Memory B cell (primary cell): Measurements from ENCODE around the gene SEPTIN12.
"Not testable (repeated sequence)": the region's sequence is repeated elsewhere in the genome, so short reads cannot be mapped to it uniquely, and the experiment has no call there.

Experiments
- ATAC-seq: fragments of 150-1000 bp; cut with Tn5 transposase; 2 replicates; pipeline ENCODE4 v1.10.0; 2021; ENCODE audit warnings: low read depth, mild to moderate bottlenecking, moderate library complexity
- DNase-seq, 2 donors: peaks; one replicate each; pipeline ENCODE4 v3.0.0; 2022; ENCODE audit warnings: low spot score in 2 of 2
- H3K27ac Mint-ChIP-seq: one replicate; pipeline ENCODE4 v1.8.0; 2022; ENCODE audit warnings: mild to moderate bottlenecking, moderate library complexity, mixed read lengths
- H3K27me3 Mint-ChIP-seq: one replicate; pipeline ENCODE4 v1.8.0; 2022; ENCODE audit warnings: mixed read lengths
- H3K36me3 Mint-ChIP-seq: one replicate; pipeline ENCODE4 v1.8.0; 2022; ENCODE audit warnings: mild to moderate bottlenecking, mixed read lengths
- H3K4me1 Mint-ChIP-seq: one replicate; pipeline ENCODE4 v1.8.0; 2022; ENCODE audit warnings: mixed read lengths
- H3K4me3 Mint-ChIP-seq: one replicate; pipeline ENCODE4 v1.8.0; 2022; ENCODE audit warnings: mild to moderate bottlenecking, moderate library complexity, mixed read lengths
- H3K9me3 Mint-ChIP-seq: one replicate; pipeline ENCODE4 v1.8.0; 2022; ENCODE audit warnings: mixed read lengths

The SEPTIN12 gene

DNA sequence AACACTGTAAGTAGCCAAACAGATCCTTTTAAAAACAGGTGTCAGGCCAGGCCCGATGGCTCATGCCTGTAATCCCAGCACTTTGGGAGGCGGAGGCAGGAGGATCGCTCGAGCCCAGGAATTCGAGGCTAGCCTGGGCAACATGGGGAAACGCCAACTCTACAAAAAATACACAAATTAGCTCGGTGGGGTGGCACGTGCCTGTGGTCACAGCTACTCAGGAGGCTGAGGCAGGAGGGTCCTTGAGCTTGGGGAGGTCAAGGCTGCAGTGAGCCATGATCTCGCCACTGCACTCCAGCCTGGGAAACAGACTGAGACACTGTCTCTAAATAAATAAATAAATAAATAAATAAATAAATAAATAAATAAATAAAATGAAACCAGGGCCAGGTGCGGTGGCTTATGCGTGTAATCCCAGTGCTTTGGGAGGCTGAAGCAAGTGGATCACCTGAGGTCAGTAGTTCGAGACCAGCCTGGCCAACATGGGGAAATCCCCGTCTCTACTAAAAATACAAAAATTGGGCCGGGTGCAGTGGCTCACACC lies 3.6 kb downstream of the SEPTIN12 start:
- not testable (repeated sequence) for H3K27me3 Mint-ChIP-seq, H3K9me3 Mint-ChIP-seq, H3K27ac Mint-ChIP-seq, DNase-seq, H3K4me1 Mint-ChIP-seq, H3K4me3 Mint-ChIP-seq, H3K36me3 Mint-ChIP-seq, ATAC-seq

GRCh38 chr16:4783951-4784336 lies 4.2 kb downstream of the SEPTIN12 start:
- Mint-ChIP-seq H3K9me3 (no peaks in the 10 kb centered on the region), H3K4me1 (peaks cover 4% of the 10 kb centered on the region), H3K27me3 (no peaks in the 10 kb centered on the region), H3K4me3 (no peak overlapping the region), H3K27ac (no peak overlapping the region), H3K36me3 (no peaks in the 10 kb centered on the region)
- no peak for DNase-seq
- ATAC-seq = no peak

DNA sequence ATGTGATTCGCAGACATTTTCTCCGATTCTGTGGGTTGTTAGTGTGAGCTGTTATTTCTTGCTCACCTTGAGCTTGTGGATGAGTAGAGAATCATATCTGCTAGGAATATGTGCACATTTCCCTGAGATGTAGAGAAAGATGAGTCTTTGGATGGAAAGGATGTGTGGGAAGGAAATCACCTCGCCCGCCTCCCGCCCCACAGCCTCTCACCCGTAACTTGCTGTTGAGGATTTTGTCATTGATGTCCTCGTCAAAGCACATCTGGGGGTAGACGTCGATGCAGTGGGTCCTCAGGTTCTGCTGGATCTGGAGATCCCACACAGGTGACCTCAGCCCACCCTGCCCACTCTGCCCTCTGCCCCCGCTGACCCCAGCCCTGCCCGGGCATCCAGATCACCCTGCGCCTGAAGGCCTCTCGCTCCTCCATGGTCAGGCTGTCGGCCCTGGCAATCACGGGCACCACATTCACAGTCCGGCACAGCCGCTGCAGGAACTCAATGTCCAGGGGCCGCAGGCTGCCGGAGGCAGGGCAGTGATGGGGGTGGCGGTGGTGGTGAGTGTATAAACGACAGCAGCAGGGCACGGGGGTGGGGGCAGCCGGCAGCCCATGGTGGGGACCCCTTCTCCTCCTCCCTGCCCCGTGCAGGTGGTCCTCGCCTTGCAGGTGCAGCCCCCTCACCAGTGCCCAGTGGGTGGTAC lies 4.7 kb downstream of the SEPTIN12 start:
- Mint-ChIP-seq H3K9me3 (no peaks in the 10 kb centered on the region), H3K27ac (no peak overlapping the region), H3K4me3 (no peak overlapping the region), H3K36me3 (no peaks in the 10 kb centered on the region), H3K4me1 (peaks cover 4% of the 10 kb centered on the region), H3K27me3 (no peaks in the 10 kb centered on the region)
- DNase-seq (no peak), ATAC-seq (no peak)

GRCh38 chr16:4780235-4780634 lies 7.9 kb downstream of the SEPTIN12 start:
- DNase-seq = no peak
- Mint-ChIP-seq H3K27me3 (no peaks in the 10 kb centered on the region), H3K4me1 (peaks cover 4% of the 10 kb centered on the region), H3K36me3 (no peaks in the 10 kb centered on the region), H3K4me3 (no peak overlapping the region), H3K27ac (no peak overlapping the region), H3K9me3 (no peaks in the 10 kb centered on the region)
- ATAC-seq = no peak

GRCh38 chr16:4778050-4778392 lies 10.1 kb downstream of the SEPTIN12 start:
- Mint-ChIP-seq H3K27ac (no peak overlapping the region), H3K36me3 (no peaks in the 10 kb centered on the region), H3K4me1 (peaks cover 4% of the 10 kb centered on the region), H3K9me3 (no peaks in the 10 kb centered on the region), H3K4me3 (no peak overlapping the region), H3K27me3 (no peaks in the 10 kb centered on the region)
- ATAC-seq (no peak), DNase-seq (no peak)

- H3K27me3 Mint-ChIP-seq = no peaks in the 10 kb centered on the region
- H3K9me3 Mint-ChIP-seq = no peaks in the 10 kb centered on the region
- no peak for ATAC-seq
- DNase-seq = no peak
- H3K4me3 Mint-ChIP-seq = no peak overlapping the region
- peaks cover 4% of the 10 kb centered on the region for H3K4me1 Mint-ChIP-seq
- H3K36me3 Mint-ChIP-seq = no peaks in the 10 kb centered on the region
- H3K27ac Mint-ChIP-seq = no peak overlapping the region
These were observed 10.7 kb downstream of the SEPTIN12 start for GRCh38 chr16:4777339-4778049.

DNA sequence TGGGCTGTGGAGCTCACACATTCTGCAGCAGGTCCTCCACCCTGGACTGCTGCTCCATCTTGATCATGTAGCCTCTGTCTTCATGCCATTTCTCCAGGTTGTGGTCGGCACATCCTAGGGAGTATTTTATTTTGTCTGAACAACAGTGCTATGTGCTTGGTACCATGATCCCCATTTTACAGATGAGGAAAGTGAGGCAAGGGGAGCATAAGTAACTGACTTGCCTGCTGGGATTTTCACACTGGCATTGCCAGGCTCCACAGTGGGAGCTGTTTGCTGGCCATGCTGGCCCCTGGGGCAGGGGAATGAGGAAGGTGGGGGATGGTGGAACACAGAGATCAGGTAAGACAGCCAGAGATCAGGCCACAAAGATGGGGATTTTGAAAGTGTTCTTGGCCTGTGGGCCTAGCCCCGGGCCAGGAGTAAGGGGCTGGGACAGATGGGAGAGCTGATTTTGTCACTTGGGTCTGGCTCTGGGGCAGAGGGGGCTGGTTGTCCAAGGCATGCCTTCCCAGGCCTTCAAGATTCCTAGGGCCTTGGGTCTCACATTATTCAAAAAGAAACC lies 11.9 kb downstream of the SEPTIN12 start:
- ATAC-seq (no peak), DNase-seq (no peak)
- Mint-ChIP-seq H3K27me3 (no peaks in the 10 kb centered on the region), H3K9me3 (no peaks in the 10 kb centered on the region), H3K27ac (no peak overlapping the region), H3K36me3 (no peaks in the 10 kb centered on the region), H3K4me3 (no peak overlapping the region), H3K4me1 (no peaks in the 10 kb centered on the region)

- Mint-ChIP-seq H3K4me1 (no peaks in the 10 kb centered on the region), H3K27me3 (no peaks in the 10 kb centered on the region), H3K9me3 (no peaks in the 10 kb centered on the region), H3K4me3 (no peak overlapping the region), H3K36me3 (no peaks in the 10 kb centered on the region), H3K27ac (no peak overlapping the region)
- ATAC-seq (no peak), DNase-seq (no peak)
These were observed 13.1 kb downstream of the SEPTIN12 start for GRCh38 chr16:4775005-4775404.

GRCh38 chr16:4772351-4772750 lies 15.8 kb downstream of the SEPTIN12 start:
- H3K27ac Mint-ChIP-seq = no peak overlapping the region
- ATAC-seq (no peak), DNase-seq (no peak)
- H3K36me3 Mint-ChIP-seq = no peaks in the 10 kb centered on the region
- H3K27me3 Mint-ChIP-seq = no peaks in the 10 kb centered on the region
- no peak overlapping the region for H3K4me3 Mint-ChIP-seq
- H3K9me3 Mint-ChIP-seq = no peaks in the 10 kb centered on the region
- peaks cover 13% of the 10 kb centered on the region for H3K4me1 Mint-ChIP-seq

DNA sequence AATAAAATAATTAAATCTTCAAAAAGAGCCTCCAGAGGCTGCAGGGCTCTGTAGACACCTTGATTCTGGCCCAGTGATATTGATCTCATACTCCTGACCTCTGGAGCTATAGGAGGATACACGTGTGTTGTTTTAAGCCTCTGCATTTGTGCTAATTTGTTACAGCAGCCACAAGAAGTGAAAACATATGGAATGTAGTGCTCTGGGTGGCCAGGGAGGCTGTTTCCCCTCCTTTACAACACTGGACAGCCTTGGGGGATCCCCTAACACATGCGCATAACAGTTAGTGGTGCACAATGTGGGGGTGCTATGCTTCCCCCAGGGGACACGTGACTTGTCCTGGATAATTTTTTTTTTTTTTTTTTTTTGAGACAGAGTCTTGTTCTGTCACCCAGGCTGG lies 16.5 kb downstream of the SEPTIN12 start:
- no peaks in the 10 kb centered on the region for H3K9me3 Mint-ChIP-seq
- H3K4me3 Mint-ChIP-seq = no peak overlapping the region
- H3K27me3 Mint-ChIP-seq = no peaks in the 10 kb centered on the region
- peak; percentile 19 for ATAC-seq
- no peaks in the 10 kb centered on the region for H3K36me3 Mint-ChIP-seq
- no peak for DNase-seq
- peaks cover 16% of the 10 kb centered on the region for H3K4me1 Mint-ChIP-seq
- H3K27ac Mint-ChIP-seq = no peak overlapping the region

GRCh38 chr16:4769306-4769638 lies 18.9 kb downstream of the SEPTIN12 start:
- no peaks in the 10 kb centered on the region for H3K9me3 Mint-ChIP-seq
- ATAC-seq (no peak), DNase-seq (no peak)
- H3K4me3 Mint-ChIP-seq = peak overlapping the region; percentile 19
- no peaks in the 10 kb centered on the region for H3K27me3 Mint-ChIP-seq
- no peaks in the 10 kb centered on the region for H3K36me3 Mint-ChIP-seq
- H3K27ac Mint-ChIP-seq = peak overlapping the region; percentile 88
- H3K4me1 Mint-ChIP-seq = peaks cover 22% of the 10 kb centered on the region

GRCh38 chr16:4768549-4769305 lies 19.4 kb downstream of the SEPTIN12 start:
- no peaks in the 10 kb centered on the region for H3K27me3 Mint-ChIP-seq
- H3K9me3 Mint-ChIP-seq = no peaks in the 10 kb centered on the region
- peak overlapping the region; percentile 88 for H3K27ac Mint-ChIP-seq
- no peaks in the 10 kb centered on the region for H3K36me3 Mint-ChIP-seq
- H3K4me1 Mint-ChIP-seq = peaks cover 22% of the 10 kb centered on the region
- DNase-seq (peak; percentile 56 to 57), ATAC-seq (peak; percentile 48)
- peak overlapping the region; percentile 94 for H3K4me3 Mint-ChIP-seq

DNA sequence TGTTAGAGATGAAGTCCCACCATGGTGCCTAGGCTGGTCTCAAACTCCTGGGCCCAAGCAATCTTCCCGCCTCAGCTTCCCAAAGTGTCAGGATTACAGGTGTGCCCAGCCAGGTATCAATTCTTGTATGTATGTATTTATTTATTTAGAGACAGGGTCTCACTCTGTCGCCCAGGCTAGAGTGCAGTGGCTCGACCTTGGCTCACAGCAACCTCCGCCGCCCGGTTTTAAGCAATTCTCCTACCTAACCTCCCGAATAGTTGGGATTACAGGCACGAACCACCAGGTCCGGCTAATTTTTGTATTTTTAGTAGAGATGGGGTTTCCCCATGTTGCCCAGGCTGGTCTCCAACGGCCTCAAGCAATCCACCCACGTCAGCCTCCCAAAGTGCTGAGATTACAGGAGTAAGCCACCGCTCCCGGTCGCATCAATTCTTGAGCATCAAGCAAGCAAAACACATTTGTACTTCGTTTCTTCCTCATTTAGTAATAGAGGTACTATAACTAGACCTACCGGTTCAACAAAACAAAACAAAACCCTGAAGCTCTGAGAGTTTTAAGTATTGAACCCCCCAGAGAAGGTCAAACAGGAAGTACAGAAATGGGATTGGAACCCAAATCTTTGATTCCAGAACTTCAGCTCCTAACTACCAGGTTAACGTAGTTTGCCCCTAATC lies 20.1 kb downstream of the SEPTIN12 start:
- Mint-ChIP-seq H3K27ac (peak overlapping the region; percentile 88), H3K4me3 (peak overlapping the region; percentile 94), H3K27me3 (no peaks in the 10 kb centered on the region), H3K9me3 (no peaks in the 10 kb centered on the region), H3K4me1 (peaks cover 25% of the 10 kb centered on the region), H3K36me3 (no peaks in the 10 kb centered on the region)
- ATAC-seq (peak; percentile 14), DNase-seq (no peak)
